OCI-LY1 (cell line): ENCODE results near the gene C12orf75.

Experiments
- CTCF ChIP-seq: fragments of 200-600 bp; sonication (generic), shearing (Covaris generic); IDR thresholded peaks from 2 replicates; pipeline ENCODE4 v1.5.1; 2017; ENCODE audit warnings: mild to moderate bottlenecking, antibody characterized with exemption, low read length, moderate library complexity, mixed read lengths
- EZH2 ChIP-seq: fragments of 200-600 bp; sonication (generic), shearing (Covaris generic); IDR thresholded peaks from 2 replicates; pipeline ENCODE4 v1.8.0; 2017; ENCODE audit warnings: borderline replicate concordance, mixed run types, mild to moderate bottlenecking, antibody characterized with exemption, low read length, moderate library complexity, mixed read lengths

DNA sequence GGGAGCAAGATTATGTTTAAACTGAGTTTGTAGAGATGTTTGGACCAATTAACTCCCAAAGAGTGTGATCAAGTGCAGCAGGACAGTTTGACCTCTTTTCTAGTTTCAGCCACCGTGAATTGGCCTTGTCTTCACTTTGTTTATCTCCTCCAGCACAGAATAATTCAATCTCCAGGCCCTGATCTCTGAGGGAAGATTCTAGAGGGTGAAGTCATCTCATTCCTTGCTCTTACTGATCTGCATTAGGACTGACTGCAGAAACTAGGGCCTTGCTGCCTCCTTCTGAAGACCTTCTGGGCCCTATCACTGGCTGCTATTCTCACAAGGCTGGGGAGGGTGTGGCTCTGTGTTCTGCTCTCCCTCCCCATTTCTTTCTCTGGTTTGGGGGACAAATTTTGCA lies 29.4 kb downstream of the C12orf75 start:
- TF ChIP-seq CTCF (no peak), EZH2 (no peak)
